ENCODE data around the gene LMX1B.

GRCh38 chr9:126704157-126704891, 90.6 kb downstream of the LMX1B start:
- TF ChIP-seq CTCF (IDR thresholded peaks at IDR 0.05) (no peak), NR1H2 (CRISPR knock-in tag; IDR thresholded peaks at IDR 0.05) (no peak), HMGXB4 (CRISPR knock-in tag; IDR thresholded peaks at IDR 0.05) (no peak), CDX4 (CRISPR knock-in tag; IDR thresholded peaks at IDR 0.05; ENCODE audit: borderline replicate concordance) (no peak), ESRRA (CRISPR knock-in tag; IDR thresholded peaks at IDR 0.05; ENCODE audit: borderline replicate concordance) (no peak), NR3C1 (CRISPR knock-in tag; conservative IDR thresholded peaks at IDR 0.05; ENCODE audit: low read depth) (no peak), ZNF317 (CRISPR knock-in tag; IDR thresholded peaks at IDR 0.05; ENCODE audit: borderline replicate concordance, low read depth) (no peak), FOXP1 (CRISPR knock-in tag; IDR thresholded peaks at IDR 0.05; ENCODE audit: borderline replicate concordance) (no peak), KAT7 (CRISPR knock-in tag; IDR thresholded peaks at IDR 0.05; ENCODE audit: borderline replicate concordance) (no peak), PRDM15 (CRISPR knock-in tag; IDR thresholded peaks at IDR 0.05) (no peak), E2F4 (CRISPR knock-in tag; IDR thresholded peaks at IDR 0.05; ENCODE audit: borderline replicate concordance, low read depth) (no peak), ETV6 (CRISPR knock-in tag; IDR thresholded peaks at IDR 0.05) (no peak), ATF2 (CRISPR knock-in tag; IDR thresholded peaks at IDR 0.05; ENCODE audit: borderline replicate concordance, low read depth) (no peak)

All from WTC11 (cell line).